ENCODE measurements around the gene ARHGEF26. TPM values are rescaled to one million over a fixed set of nuclear protein-coding genes. Genes with fewer than 3 reads are reported as not detected.

ARHGEF26 gene
- total RNA-seq, 1 experiment from 2014 or later, result 13.7 TPM

DNA sequence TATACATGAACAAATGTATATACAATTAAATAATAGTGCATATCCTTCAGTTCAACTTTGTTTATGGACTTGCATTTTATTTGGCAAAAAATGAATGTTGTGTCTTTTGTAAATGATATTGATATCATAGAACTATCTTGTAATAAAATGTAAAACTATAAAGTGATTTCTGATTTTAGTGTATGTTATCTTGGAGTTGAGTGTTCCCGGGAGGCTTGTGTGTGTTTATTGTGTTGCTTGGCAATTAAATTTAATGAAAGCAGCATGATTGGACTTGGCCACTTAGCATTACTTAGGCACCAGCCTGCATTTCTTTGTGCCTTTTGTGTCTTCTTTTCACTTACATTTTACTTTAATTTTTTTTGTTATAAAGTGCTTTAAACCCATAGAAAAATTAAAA lies 10.6 kb downstream of the ARHGEF26 start:
- no peak for DNase-seq
- no peak overlapping the region for H4K91ac ChIP-seq (ENCODE audit: insufficient read length, low read depth, low read length)
- H3K9me3 Mint-ChIP-seq, result no peaks in the 10 kb centered on the region
- no peaks in the 10 kb centered on the region for H3K23me2 ChIP-seq (ENCODE audit: insufficient read length, low read depth, low read length, poor library complexity, severe bottlenecking)
- H2AFZ ChIP-seq (ENCODE audit: low read length), result no peak overlapping the region
- no peak overlapping the region for H3K14ac ChIP-seq (ENCODE audit: insufficient read depth, low read length)
- H3K9me3 ChIP-seq (ENCODE audit: control insufficient read depth, low read depth, low read length), result no peaks in the 10 kb centered on the region
- H3K9ac ChIP-seq (ENCODE audit: extremely low read depth, insufficient read length, low read length), result no peak overlapping the region
- H3K4me3 Mint-ChIP-seq, result no peak overlapping the region
- H3K4me2 ChIP-seq (ENCODE audit: insufficient read depth, insufficient read length, low read length), result no peak overlapping the region
- H2BK12ac ChIP-seq (ENCODE audit: insufficient read length, low read depth, low read length), result no peak overlapping the region
- H3K36me3 Mint-ChIP-seq (ENCODE audit: insufficient read depth in 1 of 3, low read depth in 3 of 3), result peaks cover 13 to 26% (median 25%) of the 10 kb centered on the region in 3 experiments; a peak in 6 of 7 replicates
- no peak overlapping the region for H3K4ac ChIP-seq (ENCODE audit: low read depth, low read length)
- no peak overlapping the region for H2BK20ac ChIP-seq (ENCODE audit: low read depth, low read length, poor library complexity, severe bottlenecking)
- H4K20me1 ChIP-seq (ENCODE audit: control insufficient read depth, insufficient read depth, insufficient read length), result no peaks in the 10 kb centered on the region
- no peak overlapping the region for H3K27ac ChIP-seq (ENCODE audit: insufficient read length, low read depth, low read length)
- H4K5ac ChIP-seq (ENCODE audit: insufficient read length, low read depth, low read length), result no peak overlapping the region
- H3K79me1 ChIP-seq (ENCODE audit: insufficient read depth, low read depth, low read length, poor library complexity, severe bottlenecking), result no peaks in the 10 kb centered on the region
- H3K27ac Mint-ChIP-seq, result peak overlapping the region in 1 of 3 experiments; percentile 82; a peak in 2 of 7 replicates
- H3K18ac ChIP-seq (ENCODE audit: insufficient read length, low read depth, low read length), result no peak overlapping the region
- H3K27me3 ChIP-seq (ENCODE audit: insufficient read depth, low read length), result no peaks in the 10 kb centered on the region
- H2BK5ac ChIP-seq (ENCODE audit: insufficient read length, low read length), result no peak overlapping the region
- no peak overlapping the region for H3K23ac ChIP-seq (ENCODE audit: insufficient read length, low read depth, low read length)
- no CpG with 5 or more reads among the region's 1 CpG for WGBS (ENCODE audit: extremely low coverage, insufficient read length, low lambda C conversion rate)
- TF ChIP-seq, protein P1, sequence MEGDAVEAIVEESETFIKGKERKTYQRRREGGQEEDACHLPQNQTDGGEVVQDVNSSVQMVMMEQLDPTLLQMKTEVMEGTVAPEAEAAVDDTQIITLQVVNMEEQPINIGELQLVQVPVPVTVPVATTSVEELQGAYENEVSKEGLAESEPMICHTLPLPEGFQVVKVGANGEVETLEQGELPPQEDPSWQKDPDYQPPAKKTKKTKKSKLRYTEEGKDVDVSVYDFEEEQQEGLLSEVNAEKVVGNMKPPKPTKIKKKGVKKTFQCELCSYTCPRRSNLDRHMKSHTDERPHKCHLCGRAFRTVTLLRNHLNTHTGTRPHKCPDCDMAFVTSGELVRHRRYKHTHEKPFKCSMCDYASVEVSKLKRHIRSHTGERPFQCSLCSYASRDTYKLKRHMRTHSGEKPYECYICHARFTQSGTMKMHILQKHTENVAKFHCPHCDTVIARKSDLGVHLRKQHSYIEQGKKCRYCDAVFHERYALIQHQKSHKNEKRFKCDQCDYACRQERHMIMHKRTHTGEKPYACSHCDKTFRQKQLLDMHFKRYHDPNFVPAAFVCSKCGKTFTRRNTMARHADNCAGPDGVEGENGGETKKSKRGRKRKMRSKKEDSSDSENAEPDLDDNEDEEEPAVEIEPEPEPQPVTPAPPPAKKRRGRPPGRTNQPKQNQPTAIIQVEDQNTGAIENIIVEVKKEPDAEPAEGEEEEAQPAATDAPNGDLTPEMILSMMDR (conservative IDR thresholded peaks at IDR 0.05), result no peak
- H3K4me1 ChIP-seq (ENCODE audit: insufficient read depth, low read length), result peaks cover 4% of the 10 kb centered on the region; the same call in 1 of the 2 replicates
- no peak overlapping the region for H2BK120ac ChIP-seq (ENCODE audit: low read depth, low read length, poor library complexity, severe bottlenecking)
- H3K56ac ChIP-seq (ENCODE audit: insufficient read length, low read depth, low read length), result no peak overlapping the region
- no peak overlapping the region for H3T11ph ChIP-seq (ENCODE audit: low read length)
- no peak overlapping the region for H4K8ac ChIP-seq (replicated peaks; ENCODE audit: insufficient read length, low read depth, low read length)
- H3K4me1 Mint-ChIP-seq, result peaks cover 15 to 19% of the 10 kb centered on the region in 2 experiments
- no peak overlapping the region for H2BK15ac ChIP-seq (ENCODE audit: low read depth, low read length)
- H2AK5ac ChIP-seq (ENCODE audit: insufficient read length, low read length), result no peak overlapping the region
- H3K79me2 ChIP-seq (ENCODE audit: insufficient read depth, low read length), result no peaks in the 10 kb centered on the region
- no peaks in the 10 kb centered on the region for H3K27me3 Mint-ChIP-seq (ENCODE audit: low read depth)

Data from H9 (cell line).